Cortex of kidney (tissue), 1 donor: ENCODE measurements around the gene NAV3.

Experiments used
- DNase-seq: peaks from one replicate; lab custom pipeline; 2025; lab: John Stamatoyannopoulos, UW

NAV3 gene

GRCh38 chr12:77830583-77831351, at the start of gene NAV3:
Gene NAV3 (plus strand): TSS chr12:77830894. CDS start chr12:77831462, 568 bp downstream.
- no peak for DNase-seq

DNA sequence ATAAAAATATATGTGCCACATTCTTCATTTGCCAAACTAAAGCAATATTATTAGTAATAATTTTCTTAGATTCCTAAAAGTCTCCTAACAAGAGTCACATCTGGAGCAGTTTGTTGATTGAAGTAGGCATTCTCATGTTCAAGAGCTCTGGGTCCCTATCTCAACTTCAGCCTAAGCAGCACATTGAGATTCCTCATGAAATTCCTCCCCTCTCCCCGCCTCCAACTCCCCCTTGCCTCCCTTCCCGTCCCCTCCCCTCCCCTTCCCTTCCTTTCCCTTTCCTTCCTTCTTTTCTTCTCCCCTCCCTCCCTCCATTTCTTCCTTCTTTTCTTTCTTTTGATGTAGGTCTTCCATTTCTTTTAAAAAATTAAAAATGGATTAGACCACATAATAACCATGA, 48.7 kb upstream of the NAV3 start:
- DNase-seq, result no peak

DNA sequence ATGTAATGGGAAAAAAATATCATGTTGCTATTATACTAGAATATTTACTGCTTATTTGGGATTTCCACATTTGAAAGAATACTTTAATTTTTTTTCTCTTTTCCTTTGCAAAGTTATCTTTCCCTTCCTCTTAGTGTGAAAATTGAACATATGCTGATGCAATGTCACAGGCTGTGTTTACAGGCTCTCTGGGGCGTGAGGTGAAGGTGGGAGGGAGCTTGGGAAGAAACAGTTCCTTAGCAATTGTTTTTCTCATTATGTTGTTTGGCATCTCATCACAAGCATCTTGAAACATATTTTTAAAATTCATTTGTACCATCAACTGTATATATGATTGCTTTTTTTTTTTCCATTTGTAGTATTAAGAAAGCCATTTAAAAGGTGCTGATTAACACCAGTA, 47.9 kb upstream of the NAV3 start:
- DNase-seq, result no peak

GRCh38 chr12:77785211-77785610, 45.5 kb upstream of the NAV3 start:
- no peak for DNase-seq

DNA sequence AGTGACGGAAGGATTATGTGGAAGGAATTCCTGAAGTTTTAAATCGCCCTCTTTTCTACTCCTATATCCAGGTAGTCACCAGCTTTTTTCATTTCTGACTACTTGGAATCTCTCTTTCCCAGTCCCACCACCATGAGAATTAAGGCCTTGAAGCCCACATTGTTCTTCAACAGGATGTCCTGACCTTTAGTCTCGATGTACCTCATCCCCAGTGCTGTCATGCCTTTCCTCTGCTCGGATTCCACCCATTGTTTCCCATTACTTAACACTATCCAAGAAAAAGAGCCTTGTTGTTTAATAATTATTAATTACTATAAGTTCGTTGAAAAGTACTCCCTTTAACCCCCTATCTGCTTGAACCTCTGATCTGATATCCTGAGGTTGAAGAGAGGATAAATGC, 44.0 kb upstream of the NAV3 start:
- DNase-seq, result no peak

DNA sequence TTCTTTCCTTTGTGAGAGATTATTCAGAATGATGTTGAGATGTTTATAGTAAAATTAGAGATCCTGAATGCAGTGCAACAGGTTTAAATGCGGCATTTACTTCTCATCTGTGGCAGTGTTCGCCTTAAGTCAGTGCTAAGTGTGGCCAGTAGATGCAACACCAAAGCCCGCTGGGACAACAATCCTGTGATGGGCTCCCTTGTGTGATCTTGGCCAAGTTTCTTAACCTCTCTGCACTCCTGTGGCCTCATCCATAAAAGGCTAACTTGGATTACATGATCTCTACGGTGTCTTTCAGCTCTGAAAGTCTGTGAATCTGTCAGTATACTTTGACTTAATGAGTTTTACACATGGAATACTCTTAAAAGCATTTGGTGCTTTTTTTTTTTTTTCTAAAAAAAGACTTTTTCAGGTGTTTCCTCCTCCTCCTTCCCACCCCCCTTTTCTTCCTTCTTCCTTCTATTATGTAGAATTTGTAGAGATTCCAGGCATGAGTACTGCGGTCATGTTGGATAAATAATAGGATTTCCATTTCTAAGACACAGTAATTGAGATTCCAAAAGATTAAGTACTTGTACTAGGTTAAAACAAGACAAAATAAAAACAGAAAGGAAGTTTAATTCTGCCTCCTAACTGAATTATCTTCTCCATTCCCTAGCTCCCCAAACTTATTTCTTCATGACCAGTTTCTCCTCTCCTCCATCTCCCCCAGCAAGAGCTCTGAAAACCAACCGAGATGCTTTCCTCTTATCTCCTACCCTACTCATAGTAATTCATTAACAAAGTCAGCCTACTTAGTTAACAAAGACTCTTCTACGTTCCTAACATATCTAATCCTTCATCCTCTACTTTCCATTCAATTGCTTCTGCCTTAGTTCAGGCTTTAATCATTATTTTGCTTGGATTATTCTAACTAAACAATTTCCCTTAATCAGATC, 42.2 kb upstream of the NAV3 start:
- DNase-seq, result no peak

DNA sequence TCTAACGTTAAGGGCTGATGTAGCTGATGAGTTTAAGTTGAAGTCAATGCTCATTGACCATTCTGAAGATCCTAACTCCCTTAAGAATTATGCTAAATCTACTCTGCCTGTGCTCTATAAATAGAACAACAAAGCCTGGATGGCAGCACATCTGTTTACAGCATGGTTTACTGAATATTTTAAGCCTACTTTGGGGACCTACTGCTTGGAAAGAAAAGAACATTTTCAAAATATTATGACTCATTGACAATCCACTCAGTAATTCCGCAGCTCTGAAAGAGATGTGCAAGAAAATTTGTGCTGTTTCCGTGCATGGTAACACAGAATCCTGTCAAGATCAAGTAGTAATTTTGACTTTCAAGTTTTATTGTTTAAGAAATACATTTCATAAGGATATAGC, 35.0 kb upstream of the NAV3 start:
- DNase-seq, result no peak

GRCh38 chr12:77796775-77797174, 33.9 kb upstream of the NAV3 start:
- no peak for DNase-seq

- DNase-seq, result no peak
Measured at GRCh38 chr12:77800501-77800900, 30.2 kb upstream of the NAV3 start.

- no peak for DNase-seq
Measured at GRCh38 chr12:77808534-77808933, 22.2 kb upstream of the NAV3 start.

GRCh38 chr12:77813558-77813957, 17.1 kb upstream of the NAV3 start:
- no peak for DNase-seq

- no peak for DNase-seq
Measured at GRCh38 chr12:77814386-77814785, 16.3 kb upstream of the NAV3 start.

DNA sequence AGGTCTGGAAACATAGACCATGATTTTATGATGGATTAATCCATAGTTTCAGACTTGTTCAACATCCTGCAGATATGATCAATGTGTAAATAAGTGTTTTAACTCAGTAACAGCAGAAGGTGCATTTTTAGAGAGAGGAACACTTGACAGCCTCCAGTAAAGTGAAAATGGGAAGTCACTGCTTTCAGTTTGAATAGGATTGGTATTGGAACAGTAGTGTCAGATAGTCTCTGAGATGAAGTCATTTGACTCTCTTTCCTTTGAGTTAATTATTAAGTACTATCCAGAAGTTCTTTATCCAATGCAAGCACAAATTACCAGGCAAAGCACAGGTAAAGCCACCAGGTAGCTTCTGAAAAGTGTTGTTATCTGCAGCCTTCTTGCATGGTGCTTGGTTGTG, 14.5 kb upstream of the NAV3 start:
- DNase-seq, result no peak

- DNase-seq, result no peak
Measured at GRCh38 chr12:77817276-77817675, 13.4 kb upstream of the NAV3 start.

- no peak for DNase-seq
Measured at GRCh38 chr12:77818351-77818750, 12.3 kb upstream of the NAV3 start.

GRCh38 chr12:77821699-77822203, 8.9 kb upstream of the NAV3 start:
- DNase-seq, result no peak

- no peak for DNase-seq
Measured at GRCh38 chr12:77833329-77833728, 2.6 kb downstream of the NAV3 start.

DNA sequence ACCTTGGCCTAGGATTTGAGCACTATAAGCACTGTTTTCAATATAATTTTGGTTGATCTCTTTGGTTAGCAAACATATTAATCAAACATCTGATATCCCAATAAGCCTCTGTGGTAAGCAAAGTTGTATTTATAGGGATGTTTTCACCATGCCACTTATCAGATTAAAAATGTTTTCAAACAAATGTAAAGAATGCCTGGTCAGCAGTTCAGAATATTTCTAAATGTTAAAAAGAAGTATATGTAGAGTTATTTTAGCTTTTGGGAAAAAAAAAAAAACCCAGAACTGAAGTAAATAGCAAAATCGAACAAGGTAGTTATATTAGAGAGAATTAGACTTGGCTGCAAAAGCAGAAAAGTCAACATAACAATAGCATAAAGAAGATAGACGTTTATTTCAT, 3.9 kb downstream of the NAV3 start:
- no peak for DNase-seq

GRCh38 chr12:77835969-77836368, 5.3 kb downstream of the NAV3 start:
- no peak for DNase-seq

DNA sequence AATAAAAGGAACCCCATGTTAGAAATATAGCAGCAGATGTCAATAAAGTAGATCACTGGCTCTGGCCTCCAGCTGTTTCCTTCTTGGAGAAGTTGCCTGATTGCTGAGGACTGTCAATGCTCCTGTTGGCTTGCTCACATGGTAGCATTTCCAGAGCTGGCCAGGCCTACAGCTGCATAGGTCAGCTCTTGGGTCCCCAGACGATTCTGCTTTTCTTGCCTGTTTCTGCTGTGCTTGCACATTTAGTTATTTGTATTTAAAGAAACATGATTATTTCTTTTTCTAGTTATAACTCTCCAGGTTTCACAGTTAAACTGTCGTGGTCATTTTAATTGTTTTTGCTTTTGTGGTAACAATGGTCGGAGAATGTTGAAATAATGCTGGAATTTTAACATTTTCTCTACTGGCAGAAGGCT, 7.2 kb downstream of the NAV3 start:
- DNase-seq, result no peak

GRCh38 chr12:77841521-77841920, 10.8 kb downstream of the NAV3 start:
- DNase-seq, result no peak

- no peak for DNase-seq
Measured at GRCh38 chr12:77842430-77842829, 11.7 kb downstream of the NAV3 start.

GRCh38 chr12:77845831-77846230, 15.1 kb downstream of the NAV3 start:
- no peak for DNase-seq
